Measurements from ENCODE around the gene KLF16.

- TF ChIP-seq RBM22 (IDR thresholded peaks at IDR 0.05; ENCODE audit: low read depth, low read length, poor library complexity, severe bottlenecking) (no peak), CTCF (IDR thresholded peaks at IDR 0.05 in 2 of 3, conservative IDR thresholded peaks at IDR 0.05 in 1 of 3; ENCODE audit: insufficient read depth in 2 of 3, low read depth in 1 of 3, low read length in 3 of 3) (no peak), TAF1 (IDR thresholded peaks at IDR 0.05; ENCODE audit: control insufficient read depth, extremely low read depth, insufficient read depth, low read length, severe bottlenecking) (no peak), FOXP4 (CRISPR knock-in tag; IDR thresholded peaks at IDR 0.05; ENCODE audit: borderline replicate concordance) (no peak), RNF219 (CRISPR knock-in tag; IDR thresholded peaks at IDR 0.05) (no peak), HDGF (IDR thresholded peaks at IDR 0.05) (no peak), MAX (CRISPR knock-in tag; IDR thresholded peaks at IDR 0.05) (no peak), YY1 (IDR thresholded peaks at IDR 0.05; ENCODE audit: borderline replicate concordance in 1 of 3, control insufficient read depth in 1 of 3, extremely low read depth in 1 of 3, insufficient read depth in 3 of 3, insufficient read length in 1 of 3, insufficient replicate concordance in 2 of 3, low read depth in 1 of 3, low read length in 2 of 3) (no peak), ZNF146 (CRISPR knock-in tag; IDR thresholded peaks at IDR 0.05; ENCODE audit: unreplicated experiment) (no peak), KAT2B (IDR thresholded peaks at IDR 0.05; ENCODE audit: low read depth, low read length) (no peak), ZBTB8A (IDR thresholded peaks at IDR 0.05; ENCODE audit: partially characterized antibody) (no peak), EWSR1 (IDR thresholded peaks at IDR 0.05; ENCODE audit: borderline replicate concordance, low read depth, partially characterized antibody) (no peak), ZNF134 (CRISPR knock-in tag; conservative IDR thresholded peaks at IDR 0.05) (no peak)
Observed at GRCh38 chr19:1807695-1808394, 55.5 kb downstream of the KLF16 start.
